B cell (primary cell): Measurements from ENCODE around the gene HES4. TPM values are rescaled to one million over a fixed set of nuclear protein-coding genes. Genes with fewer than 3 reads are reported as not detected.
"Not testable (repeated sequence)": the region's sequence is repeated elsewhere in the genome, so short reads cannot be mapped to it uniquely, and the experiment has no call there.

ENCODE experiments used
- ATAC-seq: fragments of 200-7000 bp; cut with Tn5 transposase; one replicate; pipeline ENCODE4 v1.10.0; 2021; ENCODE audit warnings: low read depth, mild to moderate bottlenecking, moderate number of reproducible peaks, moderate library complexity
- CTCF ChIA-PET: fragments of 350-600 bp; sonication (Branson Sonifier 250); formaldehyde crosslinking; loops from one replicate; lab custom pipeline; 2021; ENCODE audit warnings: antibody characterized with exemption, inconsistent platforms; lab: Charles Lee
- POLR2A ChIA-PET: fragments of 350-600 bp; sonication (Branson Sonifier 250); formaldehyde crosslinking; loops from one replicate; lab custom pipeline; 2021; ENCODE audit warnings: antibody characterized with exemption; lab: Charles Lee
- DNase-seq: peaks from one replicate; pipeline ENCODE4 v3.0.0; 2013
- H2AFZ ChIP-seq: 2 replicates; pipeline ENCODE4 v1.6.1; 2012; ENCODE audit warnings: mild to moderate bottlenecking, low read depth, low read length; ENCODE audit not compliant: insufficient read depth, poor library complexity, severe bottlenecking
- H3K27ac ChIP-seq, 2 donors: 1 replicate in 1 of 2; 2 replicates in 1 of 2; pipeline ENCODE4 v1.5.1; 2012 to 2013; ENCODE audit warnings: low read length in 2 of 2, mild to moderate bottlenecking in 2 of 2, moderate library complexity in 1 of 2
- H3K27me3 ChIP-seq, 4 experiments: fragments of 200-600 bp in 1 of 4; sonication (generic) in 1 of 4; replicated peaks in 1 of 4; 1 replicate in 2 of 4; 2 replicates in 2 of 4; pipeline versions ENCODE4 v1.6.1 to v1.7.0; 2013 to 2016; ENCODE audit warnings: low read length in 3 of 4, mild to moderate bottlenecking in 2 of 4, mixed read lengths in 1 of 4, moderate library complexity in 1 of 4; ENCODE audit not compliant: insufficient read depth in 4 of 4, control insufficient read depth in 3 of 4; ENCODE audit errors: control extremely low read depth in 1 of 4
- H3K36me3 ChIP-seq, 2 experiments: replicated peaks in 1 of 2; 1 replicate in 1 of 2; 2 replicates in 1 of 2; pipeline versions ENCODE4 v1.6.1 to v1.7.1; 2013; ENCODE audit warnings: low read length in 1 of 2; ENCODE audit not compliant: insufficient read depth in 2 of 2, control insufficient read depth in 1 of 2; ENCODE audit errors: control extremely low read depth in 1 of 2, extremely low read depth in 1 of 2
- H3K4me1 ChIP-seq, 2 donors: fragments of 200-600 bp in 1 of 2; sonication (generic) in 1 of 2; 1 replicate in 1 of 2; 2 replicates in 1 of 2; pipeline versions ENCODE4 v1.5.1 to v1.6.1; 2013 to 2017; ENCODE audit warnings: low read length in 2 of 2; ENCODE audit not compliant: control insufficient read depth in 2 of 2, insufficient read depth in 2 of 2
- H3K4me2 ChIP-seq: replicated peaks from 2 replicates; pipeline ENCODE3; 2012; ENCODE audit warnings: mild to moderate bottlenecking, low read depth, low read length; ENCODE audit not compliant: poor library complexity, severe bottlenecking
- H3K4me3 ChIP-seq, 5 experiments: fragments of 200-600 bp in 1 of 5; sonication (generic) in 1 of 5; 1 replicate in 3 of 5; 2 replicates in 2 of 5; pipeline versions ENCODE4 v1.5.1 to v1.7.0; 2011 to 2016; ENCODE audit warnings: low read length in 4 of 5, mild to moderate bottlenecking in 4 of 5, low read depth in 2 of 5, control low read depth in 1 of 5, moderate library complexity in 1 of 5; ENCODE audit not compliant: insufficient read depth in 1 of 5; ENCODE audit errors: control extremely low read depth in 1 of 5, extremely low read depth in 1 of 5
- H3K79me2 ChIP-seq: fragments of 200-600 bp; sonication (generic); one replicate; pipeline ENCODE4 v1.6.0; 2016; ENCODE audit warnings: low read length; ENCODE audit not compliant: control insufficient read depth, insufficient read depth
- H3K9ac ChIP-seq: fragments of 200-600 bp; sonication (generic); 2 replicates; pipeline ENCODE4 v1.6.1; 2017; ENCODE audit warnings: mild to moderate bottlenecking, low read length, moderate library complexity
- H3K9me3 ChIP-seq, 3 donors: one replicate each; pipeline versions ENCODE4 v1.6.1 to v1.7.1; 2013; ENCODE audit warnings: low read length in 2 of 3; ENCODE audit not compliant: control insufficient read depth in 2 of 3, insufficient read depth in 1 of 3; ENCODE audit errors: control extremely low read depth in 1 of 3
- H4K20me1 ChIP-seq: 2 replicates; pipeline ENCODE4 v1.6.0; 2012; ENCODE audit warnings: mild to moderate bottlenecking, low read length; ENCODE audit not compliant: insufficient read depth, control insufficient read depth, poor library complexity, severe bottlenecking
- H3K27ac Mint-ChIP-seq: one replicate; pipeline ENCODE4 v1.8.0; 2021; ENCODE audit warnings: mixed read lengths
- H3K27me3 Mint-ChIP-seq: one replicate; pipeline ENCODE4 v1.8.0; 2021; ENCODE audit warnings: mixed read lengths
- H3K4me1 Mint-ChIP-seq: one replicate; pipeline ENCODE4 v1.8.0; 2021; ENCODE audit warnings: mixed read lengths
- H3K4me3 Mint-ChIP-seq: one replicate; pipeline ENCODE4 v1.8.0; 2021; ENCODE audit warnings: mixed read lengths
- H3K9me3 Mint-ChIP-seq: one replicate; pipeline ENCODE4 v1.8.0; 2022; ENCODE audit warnings: mixed read lengths; ENCODE audit not compliant: insufficient read depth
- EZH2 ChIP-seq: IDR thresholded peaks from 2 replicates; pipeline ENCODE4 v1.6.1; 2012; ENCODE audit warnings: borderline replicate concordance, low read depth, mild to moderate bottlenecking, moderate library complexity, low read length; ENCODE audit not compliant: insufficient read depth, poor library complexity, severe bottlenecking
- WGBS: methylation state at CpG from one replicate; pipeline ENCODE4 v1.1.5; 2013; ENCODE audit warnings: missing lambda C conversion rate; ENCODE audit not compliant: insufficient coverage; 5-methylcytosine and 5-hydroxymethylcytosine counted together
- intact Hi-C: fragments of 100-400 bp; cut with micrococcal nuclease; formaldehyde crosslinking; loops from one replicate; pipeline ENCODE4 v1.10.0; 2022
- polyA plus RNA-seq: library from polyadenylated mRNA; depleted of rRNA; stranded (reverse); fragments of >200 nt; gene quantifications from 2 replicates; pipeline ENCODE4 v1.2.3, GENCODE V29; 2012
- total RNA-seq, 2 donors: library from RNA; stranded (reverse); fragments of 120-200 nt in 1 of 2; gene quantifications; 1 replicate in 1 of 2; 2 replicates in 1 of 2; pipeline versions ENCODE4 v1.2.3 to v1.2.4, GENCODE V29; 2013 to 2022
- TF ChIP-seq, protein P1 (sequence below): fragments of 200-600 bp; IDR thresholded peaks from one replicate; pipeline ENCODE4 v1.8.0; 2022; ENCODE audit warnings: antibody characterized with exemption, mild to moderate bottlenecking

The HES4 gene
- total and polyA plus RNA-seq, 2 donors (not counting 1 experiment from before 2014, with no cell fraction given): 3.2 to 4.5 TPM

DNA sequence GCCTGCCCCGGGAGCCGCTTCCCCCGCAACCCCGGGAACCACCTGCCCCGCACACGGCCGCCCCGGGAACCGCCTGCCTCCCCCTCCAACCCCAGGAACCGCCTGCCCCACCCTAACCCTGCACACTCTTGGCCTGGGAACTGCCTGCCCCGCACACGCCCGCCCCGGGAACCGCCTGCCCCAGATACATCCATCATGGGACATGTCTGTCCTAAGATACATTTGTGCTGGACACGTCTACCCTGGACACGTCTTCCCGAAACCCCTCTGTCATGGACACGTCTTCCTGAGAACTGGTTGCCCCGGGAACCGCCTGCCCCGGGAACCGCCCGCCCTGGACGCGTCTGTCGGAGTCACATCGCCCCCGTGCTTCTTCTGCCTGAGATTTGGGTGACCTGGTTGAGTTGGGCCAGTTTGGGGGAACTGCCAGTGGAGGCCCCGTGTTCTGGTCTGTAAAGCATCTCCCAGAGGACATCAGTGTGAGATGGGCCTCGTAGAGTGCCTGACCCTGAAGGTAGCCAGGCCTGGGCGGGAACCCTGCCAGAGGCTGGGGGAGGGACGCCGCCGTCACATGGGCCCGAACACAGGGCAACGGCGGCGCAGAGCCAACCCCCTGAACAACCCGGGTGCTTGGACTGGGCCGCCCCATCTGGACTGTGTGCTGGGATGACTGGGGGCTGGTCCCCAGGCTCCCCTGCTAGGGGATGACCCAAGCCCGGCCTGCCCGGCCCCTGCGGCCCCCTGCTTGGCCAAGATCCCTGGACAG, 21.6 kb downstream of the HES4 start:
- ChIA-PET POLR2A (no interaction called here), CTCF (no interaction called here)
- peaks cover 10% of the 10 kb centered on the region in 2 donors for H3K4me1 ChIP-seq
- DNase-seq (no peak), ATAC-seq (no peak)
- 95% methylated on average over 40 of the region's 44 CpGs for WGBS
- H3K9ac ChIP-seq: no peak overlapping the region
- no peak overlapping the region for H3K27ac ChIP-seq
- H3K4me3 ChIP-seq: no peak overlapping the region
- H2AFZ ChIP-seq: no peak overlapping the region
- Mint-ChIP-seq H3K4me1 (peaks cover 7% of the 10 kb centered on the region), H3K4me3 (no peak overlapping the region), H3K9me3 (no peaks in the 10 kb centered on the region), H3K27me3 (peaks cover 26% of the 10 kb centered on the region), H3K27ac (no peak overlapping the region)
- intact Hi-C loops: no loop called here
- no peaks in the 10 kb centered on the region for H4K20me1 ChIP-seq
- no peaks in the 10 kb centered on the region for H3K36me3 ChIP-seq
- peaks cover 0 to 11% (median 0%) of the 10 kb centered on the region in 3 donors for H3K9me3 ChIP-seq
- H3K27me3 ChIP-seq: peaks cover 0 to 45% (median 10%) of the 10 kb centered on the region in 4 experiments
- H3K4me2 ChIP-seq: no peak overlapping the region
- TF ChIP-seq EZH2: no peak
- TF ChIP-seq, protein P1, sequence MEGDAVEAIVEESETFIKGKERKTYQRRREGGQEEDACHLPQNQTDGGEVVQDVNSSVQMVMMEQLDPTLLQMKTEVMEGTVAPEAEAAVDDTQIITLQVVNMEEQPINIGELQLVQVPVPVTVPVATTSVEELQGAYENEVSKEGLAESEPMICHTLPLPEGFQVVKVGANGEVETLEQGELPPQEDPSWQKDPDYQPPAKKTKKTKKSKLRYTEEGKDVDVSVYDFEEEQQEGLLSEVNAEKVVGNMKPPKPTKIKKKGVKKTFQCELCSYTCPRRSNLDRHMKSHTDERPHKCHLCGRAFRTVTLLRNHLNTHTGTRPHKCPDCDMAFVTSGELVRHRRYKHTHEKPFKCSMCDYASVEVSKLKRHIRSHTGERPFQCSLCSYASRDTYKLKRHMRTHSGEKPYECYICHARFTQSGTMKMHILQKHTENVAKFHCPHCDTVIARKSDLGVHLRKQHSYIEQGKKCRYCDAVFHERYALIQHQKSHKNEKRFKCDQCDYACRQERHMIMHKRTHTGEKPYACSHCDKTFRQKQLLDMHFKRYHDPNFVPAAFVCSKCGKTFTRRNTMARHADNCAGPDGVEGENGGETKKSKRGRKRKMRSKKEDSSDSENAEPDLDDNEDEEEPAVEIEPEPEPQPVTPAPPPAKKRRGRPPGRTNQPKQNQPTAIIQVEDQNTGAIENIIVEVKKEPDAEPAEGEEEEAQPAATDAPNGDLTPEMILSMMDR: no peak
- H3K79me2 ChIP-seq: no peaks in the 10 kb centered on the region

DNA sequence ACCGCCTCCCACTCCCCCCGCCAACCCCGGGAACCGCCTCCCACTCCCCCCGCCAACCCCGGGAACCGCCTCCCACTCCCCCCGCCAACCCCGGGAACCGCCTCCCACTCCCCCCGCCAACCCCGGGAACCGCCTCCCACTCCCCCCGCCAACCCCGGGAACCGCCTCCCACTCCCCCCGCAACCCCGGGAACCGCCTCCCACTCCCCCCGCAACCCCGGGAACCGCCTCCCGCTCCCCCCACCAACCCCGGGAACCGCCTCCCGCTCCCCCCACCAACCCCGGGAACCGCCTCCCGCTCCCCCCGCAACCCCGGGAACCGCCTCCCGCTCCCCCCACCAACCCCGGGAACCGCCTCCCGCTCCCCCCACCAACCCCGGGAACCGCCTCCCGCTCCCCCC, 23.1 kb downstream of the HES4 start:
- DNase-seq, H3K4me1 Mint-ChIP-seq, H4K20me1 ChIP-seq, H3K9ac ChIP-seq, H2AFZ ChIP-seq, ATAC-seq, H3K4me3 Mint-ChIP-seq, POLR2A ChIA-PET, H3K9me3 Mint-ChIP-seq, H3K4me3 ChIP-seq, H3K27ac Mint-ChIP-seq, H3K4me2 ChIP-seq, H3K79me2 ChIP-seq, H3K27ac ChIP-seq, H3K36me3 ChIP-seq: not testable (repeated sequence)
- Histone ChIP-seq H3K27me3 (peaks cover 0 to 49% (median 13%) of the 10 kb centered on the region in 4 experiments), H3K9me3 (peaks cover 0 to 17% (median 0%) of the 10 kb centered on the region in 3 donors), H3K4me1 (peaks cover 10% of the 10 kb centered on the region in 2 donors)
- intact Hi-C loops: loop anchor here (1.0 kb wide), 1 partner anchor 107 kb away; no protein-coding TSS in a partner anchor
- no CpG with 5 or more reads among the region's 39 CpGs for WGBS
- H3K27me3 Mint-ChIP-seq: peaks cover 21% of the 10 kb centered on the region
- CTCF ChIA-PET: interaction anchor here (1.1 to 1.5 kb wide), 4 partner anchors 54 to 198 kb away, joined by 3 to 18 read pairs (median 6); no protein-coding TSS in a partner anchor
